ENCODE measurements around the gene FANCL.

FANCL gene

GRCh38 chr2:58237741-58238140, 3.4 kb downstream of the FANCL start:
- no peaks in the 10 kb centered on the region for H3K36me3 ChIP-seq (ENCODE audit: control insufficient read depth in 1 of 2, insufficient read depth in 2 of 2, low read depth in 1 of 2, low read length in 2 of 2)
- no peak overlapping the region for H2AFZ ChIP-seq (ENCODE audit: low read depth, low read length)
- no peak overlapping the region for H3K23ac ChIP-seq (ENCODE audit: low read length in 2 of 2)
- H2BK5ac ChIP-seq (ENCODE audit: low read depth, low read length, poor library complexity, severe bottlenecking) = no peak overlapping the region
- H3K9me3 ChIP-seq (ENCODE audit: control insufficient read depth, low read length) = no peaks in the 10 kb centered on the region
- no peak for DNase-seq
- H3K4me2 ChIP-seq (ENCODE audit: low read length, poor library complexity, severe bottlenecking) = peak overlapping the region; percentile 0
- no peak overlapping the region for H2AK5ac ChIP-seq (ENCODE audit: low read length, severe bottlenecking)
- no peaks in the 10 kb centered on the region for H3K27me3 ChIP-seq (ENCODE audit: control insufficient read depth in 1 of 2, insufficient read depth in 1 of 2, low read length in 2 of 2)
- no peak overlapping the region for H4K91ac ChIP-seq (ENCODE audit: low read length)
- H3K79me1 ChIP-seq (replicated peaks; ENCODE audit: low read length, poor library complexity, severe bottlenecking) = peaks cover 7% of the 10 kb centered on the region
- no peak overlapping the region for H3K27ac ChIP-seq (ENCODE audit: low read length, poor library complexity, severe bottlenecking)
- H3K18ac ChIP-seq (ENCODE audit: low read depth in 1 of 2, low read length in 2 of 2) = no peak overlapping the region
- no peak overlapping the region for H3K9ac ChIP-seq (ENCODE audit: low read length)
- no peak overlapping the region for H4K8ac ChIP-seq (ENCODE audit: low read length)
- H3K14ac ChIP-seq (ENCODE audit: low read length in 2 of 2) = no peak overlapping the region
- H2BK12ac ChIP-seq (ENCODE audit: low read length in 2 of 2) = no peak overlapping the region
- no peaks in the 10 kb centered on the region for H3K4me1 ChIP-seq (ENCODE audit: control insufficient read depth, insufficient read depth, low read depth, low read length)
- no peak overlapping the region for H2BK120ac ChIP-seq (ENCODE audit: low read depth, low read length)
- H2BK15ac ChIP-seq (ENCODE audit: low read depth, poor library complexity, severe bottlenecking) = no peak overlapping the region
- no peak overlapping the region for H3K4ac ChIP-seq (ENCODE audit: low read depth in 1 of 2, low read length in 2 of 2)
- no peak overlapping the region for H3K4me3 ChIP-seq (ENCODE audit: insufficient read depth in 1 of 2, low read depth in 1 of 2, low read length in 2 of 2)

DNA sequence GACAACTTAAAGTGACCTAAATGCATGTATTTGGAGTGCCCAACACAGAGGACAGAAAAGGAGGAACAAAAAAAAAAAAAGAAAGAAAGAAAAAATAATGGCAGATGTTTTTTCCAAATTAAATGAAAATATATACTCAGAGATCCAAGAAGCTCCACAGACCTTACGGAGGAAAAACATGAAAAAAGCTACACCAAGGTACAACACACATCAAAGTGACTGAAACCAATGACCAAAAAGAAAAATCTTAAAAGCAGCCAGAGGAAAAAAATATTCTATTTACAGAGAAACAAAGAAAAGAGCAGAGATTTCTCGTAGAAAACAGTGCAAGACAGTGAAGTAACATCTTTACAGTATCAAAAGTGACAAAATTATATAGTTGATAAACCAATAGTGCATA, 5.1 kb downstream of the FANCL start:
- H2BK5ac ChIP-seq (ENCODE audit: low read depth, low read length, poor library complexity, severe bottlenecking) = no peak overlapping the region
- H3K4me3 ChIP-seq (ENCODE audit: insufficient read depth in 1 of 2, low read depth in 1 of 2, low read length in 2 of 2) = no peak overlapping the region
- no peak overlapping the region for H3K18ac ChIP-seq (ENCODE audit: low read depth in 1 of 2, low read length in 2 of 2)
- no peak for DNase-seq
- H2BK15ac ChIP-seq (ENCODE audit: low read depth, poor library complexity, severe bottlenecking) = no peak overlapping the region
- no peak overlapping the region for H2AK5ac ChIP-seq (ENCODE audit: low read length, severe bottlenecking)
- no peak overlapping the region for H2AFZ ChIP-seq (ENCODE audit: low read depth, low read length)
- H3K9ac ChIP-seq (ENCODE audit: low read length) = no peak overlapping the region
- WGBS = no CpG with 5 or more reads among the region's 2 CpGs
- no peaks in the 10 kb centered on the region for H3K4me1 ChIP-seq (ENCODE audit: control insufficient read depth, insufficient read depth, low read depth, low read length)
- no peak overlapping the region for H4K8ac ChIP-seq (ENCODE audit: low read length)
- no peak overlapping the region for H2BK12ac ChIP-seq (ENCODE audit: low read length in 2 of 2)
- H3K9me3 ChIP-seq (ENCODE audit: control insufficient read depth, low read length) = no peaks in the 10 kb centered on the region
- no peak overlapping the region for H3K4me2 ChIP-seq (ENCODE audit: low read length, poor library complexity, severe bottlenecking)
- no peak overlapping the region for H4K91ac ChIP-seq (ENCODE audit: low read length)
- no peak overlapping the region for H3K23ac ChIP-seq (ENCODE audit: low read length in 2 of 2)
- H2BK120ac ChIP-seq (ENCODE audit: low read depth, low read length) = no peak overlapping the region
- peaks cover 6% of the 10 kb centered on the region for H3K79me1 ChIP-seq (replicated peaks; ENCODE audit: low read length, poor library complexity, severe bottlenecking)
- no peak overlapping the region for H3K27ac ChIP-seq (ENCODE audit: low read length, poor library complexity, severe bottlenecking)
- H3K14ac ChIP-seq (ENCODE audit: low read length in 2 of 2) = no peak overlapping the region
- H3K27me3 ChIP-seq (ENCODE audit: control insufficient read depth in 1 of 2, insufficient read depth in 1 of 2, low read length in 2 of 2) = no peaks in the 10 kb centered on the region
- no peak overlapping the region for H3K4ac ChIP-seq (ENCODE audit: low read depth in 1 of 2, low read length in 2 of 2)
- H3K36me3 ChIP-seq (ENCODE audit: control insufficient read depth in 1 of 2, insufficient read depth in 2 of 2, low read depth in 1 of 2, low read length in 2 of 2) = no peaks in the 10 kb centered on the region

GRCh38 chr2:58235170-58235569, 6.0 kb downstream of the FANCL start:
- DNase-seq = no peak
- no peaks in the 10 kb centered on the region for H3K36me3 ChIP-seq (ENCODE audit: control insufficient read depth in 1 of 2, insufficient read depth in 2 of 2, low read depth in 1 of 2, low read length in 2 of 2)
- H2BK5ac ChIP-seq (ENCODE audit: low read depth, low read length, poor library complexity, severe bottlenecking) = no peak overlapping the region
- no peaks in the 10 kb centered on the region for H3K9me3 ChIP-seq (ENCODE audit: control insufficient read depth, low read length)
- H3K18ac ChIP-seq (ENCODE audit: low read depth in 1 of 2, low read length in 2 of 2) = no peak overlapping the region
- H3K23ac ChIP-seq (ENCODE audit: low read length in 2 of 2) = no peak overlapping the region
- peaks cover 6% of the 10 kb centered on the region for H3K79me1 ChIP-seq (replicated peaks; ENCODE audit: low read length, poor library complexity, severe bottlenecking)
- no peaks in the 10 kb centered on the region for H3K27me3 ChIP-seq (ENCODE audit: control insufficient read depth in 1 of 2, insufficient read depth in 1 of 2, low read length in 2 of 2)
- H3K14ac ChIP-seq (ENCODE audit: low read length in 2 of 2) = no peak overlapping the region
- H3K4me2 ChIP-seq (ENCODE audit: low read length, poor library complexity, severe bottlenecking) = no peak overlapping the region
- H4K91ac ChIP-seq (ENCODE audit: low read length) = no peak overlapping the region
- H4K8ac ChIP-seq (ENCODE audit: low read length) = no peak overlapping the region
- no peak overlapping the region for H3K4me3 ChIP-seq (ENCODE audit: insufficient read depth in 1 of 2, low read depth in 1 of 2, low read length in 2 of 2)
- no peak overlapping the region for H2AFZ ChIP-seq (ENCODE audit: low read depth, low read length)
- no peak overlapping the region for H2BK15ac ChIP-seq (ENCODE audit: low read depth, poor library complexity, severe bottlenecking)
- H3K9ac ChIP-seq (ENCODE audit: low read length) = no peak overlapping the region
- H2BK12ac ChIP-seq (ENCODE audit: low read length in 2 of 2) = no peak overlapping the region
- no peak overlapping the region for H3K4ac ChIP-seq (ENCODE audit: low read depth in 1 of 2, low read length in 2 of 2)
- WGBS = 98% methylated on average over 3 of the region's 3 CpGs
- H3K27ac ChIP-seq (ENCODE audit: low read length, poor library complexity, severe bottlenecking) = no peak overlapping the region
- H2BK120ac ChIP-seq (ENCODE audit: low read depth, low read length) = no peak overlapping the region
- no peaks in the 10 kb centered on the region for H3K4me1 ChIP-seq (ENCODE audit: control insufficient read depth, insufficient read depth, low read depth, low read length)
- no peak overlapping the region for H2AK5ac ChIP-seq (ENCODE audit: low read length, severe bottlenecking)

GRCh38 chr2:58228299-58228698, 12.8 kb downstream of the FANCL start:
- Histone ChIP-seq H2BK12ac (ENCODE audit: low read length in 2 of 2) (no peak overlapping the region), H3K79me1 (replicated peaks; ENCODE audit: low read length, poor library complexity, severe bottlenecking) (peaks cover 13% of the 10 kb centered on the region), H4K8ac (ENCODE audit: low read length) (no peak overlapping the region), H2BK120ac (ENCODE audit: low read depth, low read length) (no peak overlapping the region), H3K14ac (ENCODE audit: low read length in 2 of 2) (no peak overlapping the region), H3K9ac (ENCODE audit: low read length) (no peak overlapping the region), H3K18ac (ENCODE audit: low read depth in 1 of 2, low read length in 2 of 2) (no peak overlapping the region), H3K4me1 (ENCODE audit: control insufficient read depth, insufficient read depth, low read depth, low read length) (no peaks in the 10 kb centered on the region), H2BK15ac (ENCODE audit: low read depth, poor library complexity, severe bottlenecking) (no peak overlapping the region), H3K27ac (ENCODE audit: low read length, poor library complexity, severe bottlenecking) (no peak overlapping the region), H3K27me3 (ENCODE audit: control insufficient read depth in 1 of 2, insufficient read depth in 1 of 2, low read length in 2 of 2) (no peaks in the 10 kb centered on the region), H3K4me2 (ENCODE audit: low read length, poor library complexity, severe bottlenecking) (no peak overlapping the region), H3K4me3 (ENCODE audit: insufficient read depth in 1 of 2, low read depth in 1 of 2, low read length in 2 of 2) (no peak overlapping the region), H2AK5ac (ENCODE audit: low read length, severe bottlenecking) (no peak overlapping the region), H3K9me3 (ENCODE audit: control insufficient read depth, low read length) (no peaks in the 10 kb centered on the region), H3K4ac (ENCODE audit: low read depth in 1 of 2, low read length in 2 of 2) (no peak overlapping the region), H3K23ac (ENCODE audit: low read length in 2 of 2) (no peak overlapping the region), H2BK5ac (ENCODE audit: low read depth, low read length, poor library complexity, severe bottlenecking) (no peak overlapping the region), H2AFZ (ENCODE audit: low read depth, low read length) (no peak overlapping the region), H4K91ac (ENCODE audit: low read length) (no peak overlapping the region), H3K36me3 (ENCODE audit: control insufficient read depth in 1 of 2, insufficient read depth in 2 of 2, low read depth in 1 of 2, low read length in 2 of 2) (peaks cover 9 to 16% of the 10 kb centered on the region in 2 experiments)
- WGBS = no CpG with 5 or more reads among the region's 1 CpG
- no peak for DNase-seq

Data from mesenchymal stem cell (in vitro differentiated cells and primary cell).